ENCODE data around the gene IMMT. TPM values are rescaled to one million over a fixed set of nuclear protein-coding genes. Genes with fewer than 3 reads are reported as not detected.

The IMMT gene
- total and polyA plus RNA-seq, 2 donors (not counting 3 experiments of a cell fraction or from before 2014, with no cell fraction given) = 35.6 to 112 TPM

DNA sequence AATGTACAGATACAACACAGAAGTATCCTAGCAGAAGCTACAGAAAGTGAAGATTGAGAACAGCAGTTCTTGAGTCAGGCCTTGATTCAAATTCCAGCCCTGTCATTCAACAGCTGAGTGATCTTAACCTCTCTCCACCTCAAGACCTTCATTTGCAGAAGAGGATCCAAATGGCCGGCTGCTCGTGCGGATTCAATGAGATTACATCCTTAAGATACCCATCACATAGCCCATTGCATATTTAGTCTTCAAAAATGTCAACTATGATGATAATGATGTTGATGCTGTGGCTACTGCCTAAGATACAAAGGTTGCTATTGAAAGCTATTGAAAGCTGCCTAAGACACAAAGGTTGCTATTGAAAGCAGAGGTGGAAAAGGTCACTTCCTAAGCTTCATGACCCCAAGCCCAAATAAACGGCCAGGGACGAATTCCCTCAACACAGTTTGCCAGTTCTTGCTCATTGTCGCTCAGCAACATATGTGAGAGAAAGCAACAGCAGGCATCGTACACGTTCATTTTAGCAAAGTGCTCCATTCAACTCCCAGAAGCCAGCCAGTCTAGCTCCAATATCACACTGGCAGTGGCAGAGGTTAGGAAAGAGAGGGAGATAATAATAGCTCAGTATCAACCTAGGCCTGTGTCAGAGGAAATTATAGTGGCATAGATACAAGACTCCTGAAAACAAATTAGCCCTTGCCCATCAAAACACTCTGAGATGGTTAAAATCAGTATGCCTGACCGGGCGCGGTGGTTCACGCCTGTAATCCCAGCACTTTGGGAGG lies 40.1 kb upstream of the IMMT start:
- Histone ChIP-seq H3K79me2 (ENCODE audit: control insufficient read depth, insufficient read depth, low read length) (no peaks in the 10 kb centered on the region), H3K9me3 (replicated peaks; ENCODE audit: control insufficient read depth, insufficient read depth, low read length) (no peaks in the 10 kb centered on the region), H4K20me1 (replicated peaks; ENCODE audit: control insufficient read depth, extremely low read depth, insufficient read depth, low read length) (no peaks in the 10 kb centered on the region), H3K9me1 (replicated peaks; ENCODE audit: control insufficient read depth, extremely low read depth, insufficient read depth, low read length) (no peaks in the 10 kb centered on the region), H3K4me1 (ENCODE audit: control insufficient read depth, extremely low read depth, insufficient read depth, low read length) (no peaks in the 10 kb centered on the region), H2AFZ (ENCODE audit: low read depth, low read length) (no peak overlapping the region), H3K36me3 (ENCODE audit: control insufficient read depth in 2 of 2, extremely low read depth in 1 of 2, insufficient read depth in 2 of 2, low read length in 2 of 2) (no peaks in the 10 kb centered on the region), H3K27ac (ENCODE audit: insufficient read depth, low read depth, low read length) (no peak overlapping the region), H3K4me2 (ENCODE audit: insufficient read depth, low read length) (no peak overlapping the region), H3K9ac (replicated peaks; ENCODE audit: extremely low read depth, insufficient read depth, low read length) (no peak overlapping the region), H3K4me3 (replicated peaks in 1 of 3; ENCODE audit: insufficient read depth in 1 of 3, low read depth in 1 of 3, low read length in 3 of 3) (no peak overlapping the region), H3K27me3 (ENCODE audit: control insufficient read depth in 2 of 2, insufficient read depth in 2 of 2, low read length in 2 of 2) (peaks cover 0 to 3% of the 10 kb centered on the region in 2 experiments)
- BruUV-seq (replicated peaks) = no TSS peak
- TF ChIP-seq, protein P1, sequence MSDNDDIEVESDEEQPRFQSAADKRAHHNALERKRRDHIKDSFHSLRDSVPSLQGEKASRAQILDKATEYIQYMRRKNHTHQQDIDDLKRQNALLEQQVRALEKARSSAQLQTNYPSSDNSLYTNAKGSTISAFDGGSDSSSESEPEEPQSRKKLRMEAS (IDR thresholded peaks at IDR 0.05; ENCODE audit: insufficient read depth, insufficient read length) = no peak
- TF ChIP-seq EZH2 (IDR thresholded peaks at IDR 0.05; ENCODE audit: borderline replicate concordance, low read depth, low read length, severe bottlenecking) (no peak), POLR2AphosphoS5 (IDR thresholded peaks at IDR 0.05; ENCODE audit: insufficient read depth, low read depth, low read length) (no peak), POLR2A (IDR thresholded peaks at IDR 0.05; ENCODE audit: low read depth, low read length) (no peak), GATA2 (IDR thresholded peaks at IDR 0.05; ENCODE audit: insufficient read depth, insufficient read length, low read depth, low read length) (no peak), FOS (IDR thresholded peaks at IDR 0.05; ENCODE audit: borderline replicate concordance, insufficient read depth, low read length) (no peak), JUN (IDR thresholded peaks at IDR 0.05; ENCODE audit: borderline replicate concordance, insufficient read depth, insufficient read length, low read depth) (no peak), MYC (IDR thresholded peaks at IDR 0.05; ENCODE audit: low read depth, low read length) (no peak)
- TF ChIP-seq, protein P2, sequence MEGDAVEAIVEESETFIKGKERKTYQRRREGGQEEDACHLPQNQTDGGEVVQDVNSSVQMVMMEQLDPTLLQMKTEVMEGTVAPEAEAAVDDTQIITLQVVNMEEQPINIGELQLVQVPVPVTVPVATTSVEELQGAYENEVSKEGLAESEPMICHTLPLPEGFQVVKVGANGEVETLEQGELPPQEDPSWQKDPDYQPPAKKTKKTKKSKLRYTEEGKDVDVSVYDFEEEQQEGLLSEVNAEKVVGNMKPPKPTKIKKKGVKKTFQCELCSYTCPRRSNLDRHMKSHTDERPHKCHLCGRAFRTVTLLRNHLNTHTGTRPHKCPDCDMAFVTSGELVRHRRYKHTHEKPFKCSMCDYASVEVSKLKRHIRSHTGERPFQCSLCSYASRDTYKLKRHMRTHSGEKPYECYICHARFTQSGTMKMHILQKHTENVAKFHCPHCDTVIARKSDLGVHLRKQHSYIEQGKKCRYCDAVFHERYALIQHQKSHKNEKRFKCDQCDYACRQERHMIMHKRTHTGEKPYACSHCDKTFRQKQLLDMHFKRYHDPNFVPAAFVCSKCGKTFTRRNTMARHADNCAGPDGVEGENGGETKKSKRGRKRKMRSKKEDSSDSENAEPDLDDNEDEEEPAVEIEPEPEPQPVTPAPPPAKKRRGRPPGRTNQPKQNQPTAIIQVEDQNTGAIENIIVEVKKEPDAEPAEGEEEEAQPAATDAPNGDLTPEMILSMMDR (IDR thresholded peaks at IDR 0.05; ENCODE audit: extremely low read depth in 1 of 2, insufficient read depth in 1 of 2, low read depth in 1 of 2, low read length in 2 of 2) = no peak
- ChIA-PET CTCF (interaction anchor here (1.2 kb wide), 1 partner anchor 15 kb away, joined by 6 read pairs; no protein-coding TSS in a partner anchor), POLR2A (no interaction called here)
- no peak for DNase-seq (ENCODE audit: low read depth, low spot score)
- no peak for FAIRE-seq
- dilution Hi-C loops (cut with MboI; ENCODE audit: extremely low pct_ligation_motif_present, low sequenced_read_pairs) = no loop called here
- intact Hi-C loops (cut with micrococcal nuclease) = no loop called here

Measured in endothelial cell of umbilical vein (primary cell).